ENCODE data around the gene CFAP251. TPM values are rescaled to one million over a fixed set of nuclear protein-coding genes. Genes with fewer than 3 reads are reported as not detected.
A peak's percentile ranks its signal among the peaks of the same experiment; 100 is the strongest.

The CFAP251 gene
- total RNA-seq, 4 donors from 2014 or later: 0.41 to 1.7 TPM; not detected in 2

DNA sequence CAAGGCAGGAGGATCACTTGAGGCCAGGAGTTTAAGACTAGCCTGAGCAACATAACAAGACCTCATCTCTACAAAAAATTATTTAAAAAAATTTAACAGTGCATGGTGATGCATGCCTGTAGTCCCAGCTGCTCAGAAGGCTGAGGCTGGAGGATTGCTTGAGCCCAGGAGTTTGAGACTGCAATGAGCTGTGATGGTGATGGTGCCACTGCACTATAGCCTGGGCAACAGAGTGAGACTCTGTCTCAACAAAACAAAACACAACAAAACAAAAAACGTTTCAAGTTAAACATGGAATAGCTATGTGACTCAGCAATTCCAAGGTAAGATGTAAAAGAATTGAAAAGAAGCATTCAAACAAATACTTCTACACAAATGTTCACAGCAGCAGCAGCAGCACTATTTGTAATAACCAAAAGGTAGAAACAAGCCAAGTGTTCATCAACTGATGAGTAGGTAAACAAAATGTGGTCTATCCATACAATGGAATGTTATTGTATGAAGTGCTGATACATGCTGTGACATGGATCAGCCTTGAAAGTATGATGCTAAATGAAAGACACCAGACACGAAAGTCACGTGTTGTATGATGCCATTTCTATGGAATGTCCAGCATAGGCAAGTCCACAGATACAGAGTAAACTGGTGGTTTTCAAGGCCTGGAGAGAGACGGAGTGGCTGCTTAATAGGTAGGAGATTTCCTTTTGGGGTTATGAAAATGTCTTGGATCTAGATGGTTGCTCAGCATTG lies 31.4 kb downstream of the CFAP251 start:
- no peak for DNase-seq
- no peaks in the 10 kb centered on the region for H3K27me3 ChIP-seq
- TF ChIP-seq, protein P1, sequence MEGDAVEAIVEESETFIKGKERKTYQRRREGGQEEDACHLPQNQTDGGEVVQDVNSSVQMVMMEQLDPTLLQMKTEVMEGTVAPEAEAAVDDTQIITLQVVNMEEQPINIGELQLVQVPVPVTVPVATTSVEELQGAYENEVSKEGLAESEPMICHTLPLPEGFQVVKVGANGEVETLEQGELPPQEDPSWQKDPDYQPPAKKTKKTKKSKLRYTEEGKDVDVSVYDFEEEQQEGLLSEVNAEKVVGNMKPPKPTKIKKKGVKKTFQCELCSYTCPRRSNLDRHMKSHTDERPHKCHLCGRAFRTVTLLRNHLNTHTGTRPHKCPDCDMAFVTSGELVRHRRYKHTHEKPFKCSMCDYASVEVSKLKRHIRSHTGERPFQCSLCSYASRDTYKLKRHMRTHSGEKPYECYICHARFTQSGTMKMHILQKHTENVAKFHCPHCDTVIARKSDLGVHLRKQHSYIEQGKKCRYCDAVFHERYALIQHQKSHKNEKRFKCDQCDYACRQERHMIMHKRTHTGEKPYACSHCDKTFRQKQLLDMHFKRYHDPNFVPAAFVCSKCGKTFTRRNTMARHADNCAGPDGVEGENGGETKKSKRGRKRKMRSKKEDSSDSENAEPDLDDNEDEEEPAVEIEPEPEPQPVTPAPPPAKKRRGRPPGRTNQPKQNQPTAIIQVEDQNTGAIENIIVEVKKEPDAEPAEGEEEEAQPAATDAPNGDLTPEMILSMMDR (IDR thresholded peaks at IDR 0.05): no peak
- TF ChIP-seq EP300 (IDR thresholded peaks at IDR 0.05; ENCODE audit: low read depth) (no peak), POLR2AphosphoS5 (IDR thresholded peaks at IDR 0.05) (no peak), POLR2A (IDR thresholded peaks at IDR 0.05) (no peak)
- intact Hi-C loops (cut with DNase I; ENCODE audit: low total_unique reads) (no loop called here), in situ Hi-C loops (cut with MboI; ENCODE audit: low pct_ligation_motif_present in 1 of 4, low pct_unique_long_range_greater_than_20kb in 1 of 4, low sequenced_read_pairs in 3 of 4) (no loop called here)
- no peaks in the 10 kb centered on the region for H3K36me3 ChIP-seq
- 63 to 68% methylated on average over 4 of the region's 4 CpGs for WGBS, 2 donors (ENCODE audit: low coverage in 1 of 2)
- H3K4me1 ChIP-seq: no peaks in the 10 kb centered on the region
- no peaks in the 10 kb centered on the region for H3K9me3 ChIP-seq
- H3K27ac ChIP-seq: no peak overlapping the region
- H3K4me3 ChIP-seq: no peak overlapping the region

DNA sequence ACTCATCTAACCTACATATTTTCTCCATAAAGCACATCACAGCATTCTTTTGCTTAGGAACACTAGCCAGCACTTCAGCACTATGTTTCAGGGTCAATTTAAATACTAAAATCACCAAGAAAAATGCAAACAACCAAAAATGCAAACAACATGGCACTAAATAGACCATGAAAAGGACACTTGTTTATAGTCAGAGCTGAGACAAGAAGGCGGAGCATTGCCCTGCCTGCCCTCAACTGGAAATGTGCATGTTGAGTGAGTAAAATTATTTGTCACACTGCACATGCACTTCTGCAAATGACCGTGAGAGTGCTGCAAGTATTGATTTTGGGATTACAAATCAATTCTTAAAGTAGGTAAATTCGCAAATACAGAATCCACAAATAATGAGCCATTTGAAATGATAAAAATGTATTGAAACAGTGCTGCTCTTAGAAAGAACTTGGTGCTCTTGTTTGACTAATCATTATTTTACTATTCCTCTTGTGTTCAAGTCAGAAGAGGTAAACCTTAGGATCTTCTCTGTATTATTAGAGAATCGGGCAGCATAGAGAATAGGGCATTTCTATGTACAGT lies 34.8 kb downstream of the CFAP251 start:
- in situ Hi-C loops (cut with MboI; ENCODE audit: low pct_ligation_motif_present in 1 of 4, low pct_unique_long_range_greater_than_20kb in 1 of 4, low sequenced_read_pairs in 3 of 4): no loop called here

DNA sequence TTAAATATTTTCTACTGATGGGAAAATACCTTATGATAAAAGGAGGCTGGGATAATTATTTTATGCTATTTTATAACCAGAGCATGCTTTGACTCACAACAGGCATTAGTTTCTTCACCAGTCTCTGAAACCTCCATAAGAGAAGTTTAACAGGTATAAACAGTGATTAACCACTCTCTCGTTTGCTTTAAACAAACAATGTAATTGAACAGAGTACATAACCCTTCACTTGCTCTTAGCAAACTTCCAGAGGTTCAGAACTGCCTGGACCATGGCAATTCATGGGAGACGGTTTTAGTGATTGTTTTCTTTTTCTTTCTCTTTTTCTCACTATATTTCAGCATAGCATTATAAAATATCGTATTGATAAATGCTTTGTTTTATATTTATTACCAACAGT lies 35.3 kb downstream of the CFAP251 start:
- DNase-seq: no peak
- intact Hi-C loops (cut with DNase I; ENCODE audit: low total_unique reads): no loop called here
- H3K4me3 ChIP-seq: no peak overlapping the region
- no peaks in the 10 kb centered on the region for H3K4me1 ChIP-seq
- H3K36me3 ChIP-seq: no peaks in the 10 kb centered on the region
- no peak overlapping the region for H3K27ac ChIP-seq
- no peaks in the 10 kb centered on the region for H3K27me3 ChIP-seq
- WGBS, 2 donors (ENCODE audit: low coverage in 1 of 2): 32 to 41% methylated on average over 3 of the region's 3 CpGs
- in situ Hi-C loops (cut with MboI; ENCODE audit: low pct_ligation_motif_present in 1 of 4, low pct_unique_long_range_greater_than_20kb in 1 of 4, low sequenced_read_pairs in 3 of 4): no loop called here
- TF ChIP-seq POLR2AphosphoS5 (IDR thresholded peaks at IDR 0.05): no peak
- no peak for TF ChIP-seq EP300 (IDR thresholded peaks at IDR 0.05; ENCODE audit: low read depth)
- TF ChIP-seq, protein P1 (IDR thresholded peaks at IDR 0.05): no peak
- no peak for TF ChIP-seq POLR2A (IDR thresholded peaks at IDR 0.05)
- H3K9me3 ChIP-seq: no peaks in the 10 kb centered on the region

More for the DNA sequence above, 34.8 kb downstream of the CFAP251 start:
- intact Hi-C loops (cut with DNase I; ENCODE audit: low total_unique reads): no loop called here
- TF ChIP-seq, protein P1 (IDR thresholded peaks at IDR 0.05): no peak
- TF ChIP-seq POLR2A (IDR thresholded peaks at IDR 0.05): no peak
- no peak for TF ChIP-seq POLR2AphosphoS5 (IDR thresholded peaks at IDR 0.05)
- TF ChIP-seq EP300 (IDR thresholded peaks at IDR 0.05; ENCODE audit: low read depth): no peak
- no peaks in the 10 kb centered on the region for H3K9me3 ChIP-seq
- no peak overlapping the region for H3K27ac ChIP-seq
- no peaks in the 10 kb centered on the region for H3K4me1 ChIP-seq
- H3K36me3 ChIP-seq: no peaks in the 10 kb centered on the region
- no peak overlapping the region for H3K4me3 ChIP-seq
- H3K27me3 ChIP-seq: no peaks in the 10 kb centered on the region
- DNase-seq: no peak
- WGBS, 2 donors (ENCODE audit: low coverage in 1 of 2): 80 to 82% methylated on average over 4 of the region's 4 CpGs

DNA sequence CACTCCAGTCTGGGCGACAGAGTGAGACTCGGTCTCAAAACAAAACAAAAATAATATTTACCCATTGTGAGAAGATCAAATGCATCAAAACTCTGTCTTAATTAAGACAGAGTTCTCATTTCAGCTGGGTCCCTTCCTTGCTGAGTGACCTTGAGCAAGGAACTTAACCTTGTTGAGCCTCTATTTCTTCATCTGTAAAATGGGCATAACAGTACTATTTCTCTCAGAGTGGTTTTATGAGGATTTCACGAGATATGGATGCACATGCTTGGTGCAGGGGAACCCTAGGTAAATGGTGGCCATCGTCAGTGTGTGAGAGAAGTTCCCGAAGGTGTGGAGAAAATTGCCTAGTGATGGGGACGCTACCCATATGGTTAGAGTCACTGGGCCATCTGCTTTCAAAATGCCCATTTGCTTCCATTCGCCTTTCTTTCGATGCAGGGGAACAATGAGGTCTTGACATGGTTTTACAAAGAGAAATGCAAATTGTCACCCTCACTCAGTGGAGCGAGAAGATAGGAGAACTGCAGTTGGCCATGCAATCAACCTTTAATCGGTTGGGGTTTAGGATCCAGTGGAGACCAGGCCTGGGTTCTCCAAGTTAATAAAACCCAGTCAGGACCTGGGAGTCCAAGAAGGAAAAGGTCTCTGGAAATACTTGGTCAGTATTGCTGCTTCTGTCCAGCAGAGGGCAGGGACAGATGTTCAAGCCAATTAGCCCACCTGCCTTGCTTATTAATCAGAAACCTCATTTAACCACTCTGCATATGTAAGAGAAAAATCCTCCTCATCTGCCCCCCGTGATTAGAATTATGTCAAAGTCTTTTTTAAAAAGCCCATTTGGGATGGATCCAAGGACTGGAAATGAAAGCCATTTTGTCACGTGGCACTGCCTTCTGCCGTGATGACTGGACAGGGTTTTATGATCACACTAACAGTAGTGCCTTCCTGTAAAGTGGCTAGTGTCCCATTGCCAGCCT lies 37.2 kb downstream of the CFAP251 start:
- H3K27me3 ChIP-seq: no peaks in the 10 kb centered on the region
- H3K36me3 ChIP-seq: no peaks in the 10 kb centered on the region
- WGBS, 2 donors (ENCODE audit: low coverage in 1 of 2): 83 to 90% methylated on average over 8 to 13 of the region's 13 CpGs
- intact Hi-C loops (cut with DNase I; ENCODE audit: low total_unique reads): no loop called here
- no peaks in the 10 kb centered on the region for H3K9me3 ChIP-seq
- no peak for DNase-seq
- in situ Hi-C loops (cut with MboI; ENCODE audit: low pct_ligation_motif_present in 1 of 4, low pct_unique_long_range_greater_than_20kb in 1 of 4, low sequenced_read_pairs in 3 of 4): no loop called here
- H3K4me1 ChIP-seq: no peaks in the 10 kb centered on the region
- no peak overlapping the region for H3K4me3 ChIP-seq
- H3K27ac ChIP-seq: no peak overlapping the region
- TF ChIP-seq, protein P1 (IDR thresholded peaks at IDR 0.05): peak; percentile 15 to 35 (median 23)
- no peak for TF ChIP-seq EP300 (IDR thresholded peaks at IDR 0.05; ENCODE audit: low read depth)

Data from transverse colon (tissue), 4 donors.